Prostate gland (tissue), 2 donors: ENCODE data around the gene NIPAL3.

Experiments
- POLR2A ChIP-seq: fragments of 450-650 bp; IDR thresholded peaks from one replicate; pipeline ENCODE4 v1.6.1; 2016; ENCODE audit warnings: antibody characterized with exemption, mild to moderate bottlenecking
- POLR2AphosphoS5 ChIP-seq: sonication (generic); formaldehyde crosslinking; IDR thresholded peaks from one replicate; pipeline ENCODE4 v1.6.1; 2017; ENCODE audit warnings: antibody characterized with exemption
- TF ChIP-seq, protein P1 (sequence below), 4 experiments: fragments of 200-600 bp in 2 of 4; fragments of 450-650 bp in 2 of 4; sonication (generic) in 2 of 4; IDR thresholded peaks; 1 replicate in 3 of 4; 2 replicates in 1 of 4; pipeline ENCODE4 v1.5.1; 2016 to 2019; ENCODE audit warnings: antibody characterized with exemption in 4 of 4, mild to moderate bottlenecking in 2 of 4, moderate library complexity in 2 of 4

DNA sequence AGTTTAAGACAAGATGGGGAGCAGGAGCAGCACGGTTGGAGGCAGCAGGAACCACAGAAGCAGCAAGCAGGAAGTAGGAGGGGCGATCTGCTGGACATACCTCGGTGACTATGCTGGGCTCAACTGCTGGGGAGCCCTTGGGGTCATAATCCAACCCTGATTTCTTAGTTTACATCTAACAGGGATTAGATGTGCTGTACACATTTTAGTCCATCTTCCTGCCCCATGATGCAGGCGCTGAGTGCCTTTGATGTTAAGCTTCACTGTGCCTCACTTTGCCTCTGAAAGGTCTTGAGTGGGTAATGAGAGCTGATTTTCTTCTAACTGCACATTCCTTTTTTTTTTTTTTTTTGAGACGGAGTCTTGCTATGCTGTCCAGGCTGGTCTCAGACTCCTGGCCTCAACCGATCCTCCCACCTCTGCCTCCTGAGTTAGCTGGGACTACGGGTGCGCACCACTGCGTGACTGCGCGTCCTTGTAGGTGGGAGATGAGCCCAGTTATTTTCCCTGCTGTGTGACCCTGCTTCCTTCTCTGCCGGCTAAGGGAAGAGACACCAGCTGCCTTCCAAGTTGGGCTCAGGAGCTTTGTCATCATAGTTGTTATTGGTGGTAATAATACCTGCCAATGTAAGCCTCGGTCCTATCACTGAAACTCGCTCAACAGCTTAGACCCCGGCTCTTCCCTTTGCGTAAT, 85.9 kb downstream of the NIPAL3 start:
- TF ChIP-seq POLR2A: no peak
- TF ChIP-seq, protein P1, sequence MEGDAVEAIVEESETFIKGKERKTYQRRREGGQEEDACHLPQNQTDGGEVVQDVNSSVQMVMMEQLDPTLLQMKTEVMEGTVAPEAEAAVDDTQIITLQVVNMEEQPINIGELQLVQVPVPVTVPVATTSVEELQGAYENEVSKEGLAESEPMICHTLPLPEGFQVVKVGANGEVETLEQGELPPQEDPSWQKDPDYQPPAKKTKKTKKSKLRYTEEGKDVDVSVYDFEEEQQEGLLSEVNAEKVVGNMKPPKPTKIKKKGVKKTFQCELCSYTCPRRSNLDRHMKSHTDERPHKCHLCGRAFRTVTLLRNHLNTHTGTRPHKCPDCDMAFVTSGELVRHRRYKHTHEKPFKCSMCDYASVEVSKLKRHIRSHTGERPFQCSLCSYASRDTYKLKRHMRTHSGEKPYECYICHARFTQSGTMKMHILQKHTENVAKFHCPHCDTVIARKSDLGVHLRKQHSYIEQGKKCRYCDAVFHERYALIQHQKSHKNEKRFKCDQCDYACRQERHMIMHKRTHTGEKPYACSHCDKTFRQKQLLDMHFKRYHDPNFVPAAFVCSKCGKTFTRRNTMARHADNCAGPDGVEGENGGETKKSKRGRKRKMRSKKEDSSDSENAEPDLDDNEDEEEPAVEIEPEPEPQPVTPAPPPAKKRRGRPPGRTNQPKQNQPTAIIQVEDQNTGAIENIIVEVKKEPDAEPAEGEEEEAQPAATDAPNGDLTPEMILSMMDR (IDR thresholded peaks at IDR 0.05): no peak
- no peak for TF ChIP-seq POLR2AphosphoS5
